HG02763 (cell line): Measurements from ENCODE around the gene N4BP3.
A peak's percentile ranks its signal among the peaks of the same experiment; 100 is the strongest.

Experiments
- ATAC-seq: cut with Tn5 transposase; IDR thresholded peaks from one replicate; pipeline ENCODE4 v1.9.1; 2021; ENCODE audit warnings: mild to moderate bottlenecking, moderate library complexity; ENCODE audit not compliant: unreplicated experiment

The N4BP3 gene

DNA sequence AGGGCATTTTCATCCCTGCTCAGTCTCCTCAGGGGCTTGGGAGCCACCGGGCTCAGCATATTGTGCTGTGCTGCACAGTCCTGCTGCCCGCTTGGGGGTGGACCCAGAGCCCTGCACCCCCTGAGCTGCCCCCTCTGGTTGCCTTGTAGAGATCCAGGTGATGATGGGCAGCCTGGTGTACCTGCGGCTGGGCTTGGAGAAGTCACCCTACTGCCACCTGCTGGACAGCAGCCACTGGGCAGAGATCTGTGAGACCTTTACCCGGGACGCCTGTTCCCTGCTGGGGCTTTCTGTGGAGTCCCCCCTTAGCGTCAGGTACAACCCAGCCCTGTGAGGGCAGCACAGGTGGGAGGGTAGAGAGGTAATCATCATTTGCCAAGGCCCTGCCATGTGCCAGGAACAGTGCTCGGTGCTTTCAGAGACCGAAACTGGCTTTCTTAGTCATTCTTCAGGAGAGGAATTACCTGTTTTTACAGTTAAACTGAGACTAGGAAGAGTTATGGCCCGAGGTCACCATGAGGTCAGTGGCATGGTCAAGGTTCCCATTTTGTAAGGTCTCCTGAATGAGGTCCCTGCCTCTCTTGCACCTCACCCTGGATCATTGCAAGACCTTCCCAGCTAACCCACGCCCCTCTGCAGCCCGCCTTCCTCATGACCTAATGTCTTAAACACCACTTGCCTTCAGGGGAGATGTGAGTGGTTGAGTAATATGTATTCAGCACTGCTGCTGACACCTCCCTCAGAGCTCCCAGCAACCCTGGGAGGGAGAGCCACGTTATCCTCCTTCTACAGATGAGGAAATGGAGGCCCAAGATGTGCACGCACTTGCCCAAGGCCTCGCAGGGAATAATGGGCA, 32.9 kb downstream of the N4BP3 start:
- no peak for ATAC-seq

DNA sequence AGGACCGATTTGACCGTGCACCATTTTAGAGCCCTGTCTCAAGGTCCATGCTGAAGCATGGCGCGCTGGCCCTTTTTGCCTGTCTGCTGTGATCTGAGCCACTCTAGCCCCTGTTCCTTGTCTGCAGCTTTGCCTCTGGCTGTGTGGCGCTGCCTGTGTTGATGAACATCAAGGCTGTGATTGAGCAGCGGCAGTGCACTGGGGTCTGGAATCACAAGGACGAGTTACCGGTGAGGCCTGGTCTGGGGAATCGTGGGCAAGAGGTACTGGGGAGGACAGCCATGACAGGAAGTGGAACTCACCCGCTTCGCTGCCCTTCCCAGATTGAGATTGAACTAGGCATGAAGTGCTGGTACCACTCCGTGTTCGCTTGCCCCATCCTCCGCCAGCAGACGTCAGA, 34.1 kb downstream of the N4BP3 start:
- no peak for ATAC-seq

DNA sequence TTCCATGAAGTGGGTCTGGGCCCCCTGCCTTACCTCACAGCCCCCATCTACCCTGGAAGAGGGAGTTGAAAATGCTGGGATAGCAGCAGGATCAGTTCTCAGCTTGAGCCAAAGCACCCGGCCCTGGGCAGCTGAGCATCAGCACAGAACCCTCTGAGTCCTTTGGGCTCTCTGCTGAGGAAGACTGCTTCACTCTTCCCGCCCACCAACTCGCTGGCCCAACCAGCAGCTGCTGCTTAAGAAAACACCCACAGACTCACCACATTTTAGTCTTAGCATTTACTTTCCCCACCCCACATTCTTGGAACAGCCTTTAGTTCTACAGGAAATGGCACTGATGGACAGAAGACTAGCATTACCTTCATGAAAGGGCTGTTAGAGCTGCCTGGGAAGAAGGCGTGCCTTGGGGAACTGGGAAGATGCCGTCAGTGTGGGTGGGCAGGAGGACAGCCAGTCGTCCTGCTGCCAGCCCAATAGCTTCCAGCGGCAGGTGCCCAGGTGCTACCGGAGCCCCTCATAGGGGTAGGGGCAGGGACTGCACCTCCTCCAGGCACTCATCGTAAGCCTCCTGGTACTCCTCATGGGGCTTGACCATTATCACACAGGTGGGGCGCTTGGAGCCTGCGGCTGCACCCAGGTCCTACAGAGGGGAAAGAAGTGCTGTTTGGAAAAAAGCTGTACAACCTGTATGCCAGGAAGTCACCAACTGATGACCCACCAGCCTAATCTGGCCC, 36.0 kb downstream of the N4BP3 start:
- ATAC-seq, result no peak

- no peak for ATAC-seq
Measured at GRCh38 chr5:178150977-178151734, 37.8 kb downstream of the N4BP3 start.

DNA sequence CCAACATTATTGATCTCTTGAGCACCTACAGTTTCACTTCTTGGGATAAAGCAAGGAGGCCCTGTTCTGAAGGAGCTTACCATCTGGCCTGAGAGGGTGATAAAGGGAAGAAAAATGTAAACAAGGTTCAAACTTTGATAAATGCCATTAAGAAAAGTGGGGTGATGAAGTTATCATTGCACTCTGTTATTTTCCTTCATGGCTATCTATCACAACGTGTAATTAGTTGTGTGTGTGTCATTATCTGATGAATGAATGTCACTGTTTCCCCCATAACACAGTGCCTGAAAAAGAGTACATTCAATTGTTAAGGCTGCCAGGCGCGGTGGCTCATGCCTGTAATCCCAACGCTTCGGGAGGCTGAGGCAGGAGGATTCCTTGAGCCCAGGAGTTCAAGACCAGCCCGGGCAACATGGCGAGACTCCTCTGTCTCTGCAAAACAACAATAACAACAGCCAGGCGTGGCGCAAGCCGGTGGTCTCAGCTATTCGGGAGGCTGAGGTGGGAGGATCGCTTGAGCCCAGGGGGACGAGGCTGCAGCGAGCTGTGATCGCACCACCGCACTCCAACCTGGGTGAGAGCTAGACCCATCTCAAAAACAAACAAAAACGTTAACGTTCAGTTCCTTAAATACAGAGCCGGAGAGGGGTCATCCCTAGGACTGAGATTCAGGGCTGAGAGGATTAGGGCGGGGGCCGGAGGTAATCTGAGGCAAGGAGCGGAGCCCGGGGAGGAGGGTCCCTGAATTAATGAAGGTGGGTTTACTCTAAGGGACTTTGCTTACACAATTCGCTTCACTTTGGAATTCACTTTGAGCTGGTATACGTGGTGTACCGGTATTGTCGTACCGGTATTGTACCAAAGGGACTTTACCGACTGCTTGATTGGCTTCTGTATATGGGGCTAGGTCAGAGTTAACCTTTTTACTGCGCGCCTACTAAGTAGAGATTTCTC, 39.4 kb downstream of the N4BP3 start:
- ATAC-seq, result no peak

DNA sequence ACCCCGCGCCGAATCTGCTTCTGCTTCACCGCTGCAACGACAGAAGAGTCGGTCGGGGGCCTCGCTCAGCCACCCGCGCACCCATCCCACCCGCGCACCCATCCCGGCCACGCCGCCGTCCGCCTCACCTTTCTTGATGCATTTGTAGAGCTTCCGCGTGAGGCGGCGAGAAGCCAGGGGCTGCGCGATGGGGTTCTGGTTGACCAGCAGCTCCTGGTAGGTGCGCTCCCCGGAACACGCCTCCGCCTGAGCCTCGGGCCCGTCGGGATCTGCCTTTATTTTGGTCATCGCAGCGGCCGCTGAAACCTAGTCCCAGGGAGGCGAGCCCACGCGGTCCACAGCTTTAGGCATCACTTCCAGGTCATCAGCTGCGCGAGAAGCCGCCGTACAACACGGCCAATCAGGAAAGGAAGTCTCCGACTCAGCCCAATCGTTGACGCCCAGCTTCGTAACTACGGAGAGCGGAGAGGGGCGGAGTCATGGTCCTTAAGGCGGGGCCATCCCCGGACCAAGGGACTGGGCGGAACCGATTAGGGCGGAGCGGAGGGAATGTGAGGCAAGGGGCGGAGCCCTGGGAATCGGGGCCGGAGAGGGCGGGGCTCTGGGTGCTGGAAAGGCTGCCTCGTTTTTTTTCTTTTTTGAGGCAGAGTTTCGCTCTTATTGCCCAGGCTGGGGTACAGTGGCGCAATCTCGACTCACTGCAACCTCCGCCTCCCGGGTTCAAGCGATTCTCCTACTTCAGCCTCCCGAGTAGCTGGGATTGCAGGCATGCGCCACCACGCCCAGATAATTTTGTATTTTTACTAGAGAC, 40.4 kb downstream of the N4BP3 start, which contains the start of gene NHP2:
NHP2 (minus strand) TSS at position 356 of the 811 bp plus-strand sequence; CDS start at position 288, 68 bp downstream.
- peak; percentile 98 for ATAC-seq

GRCh38 chr5:178155065-178155464, 41.7 kb downstream of the N4BP3 start:
- ATAC-seq, result no peak

DNA sequence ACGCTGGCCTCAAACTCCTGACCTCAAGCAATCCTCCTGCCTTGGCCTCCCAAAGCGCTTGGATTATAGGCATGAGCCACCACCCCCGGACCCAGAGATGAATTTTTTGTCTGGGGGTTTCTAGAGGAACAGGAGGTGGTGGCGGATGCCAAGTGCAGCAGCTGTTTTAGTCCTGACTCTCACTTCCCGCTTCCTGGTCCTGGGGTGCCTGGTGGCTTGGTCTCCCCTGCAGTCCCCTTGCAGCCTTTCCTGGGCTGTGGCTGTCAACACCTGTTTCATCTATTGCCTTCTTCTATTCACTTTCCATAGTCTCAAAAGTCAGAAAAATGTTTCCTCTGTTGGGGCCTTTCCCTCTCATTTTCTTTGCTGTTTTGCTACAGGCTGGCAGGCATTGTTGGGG, 46.8 kb downstream of the N4BP3 start:
- ATAC-seq, result no peak

DNA sequence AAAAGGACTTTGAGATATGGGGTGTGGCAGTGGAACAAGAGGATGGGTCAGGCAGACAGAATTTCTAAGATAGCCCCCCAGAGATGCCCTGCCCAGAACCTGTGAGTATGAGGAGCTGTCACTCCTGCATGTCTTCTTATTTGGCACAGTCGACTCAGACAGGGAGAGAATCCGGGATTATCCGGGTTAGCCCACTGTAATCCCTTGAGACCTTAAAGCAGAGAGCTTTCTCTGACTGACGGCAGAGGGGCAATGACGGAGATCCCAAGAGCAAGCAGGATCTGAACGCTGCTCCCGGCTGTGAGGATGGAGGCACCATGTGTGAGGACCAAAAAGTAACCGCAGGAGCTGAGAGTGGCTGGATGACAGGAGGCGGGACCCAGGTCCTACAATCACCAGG, 49.1 kb downstream of the N4BP3 start:
- ATAC-seq, result no peak

DNA sequence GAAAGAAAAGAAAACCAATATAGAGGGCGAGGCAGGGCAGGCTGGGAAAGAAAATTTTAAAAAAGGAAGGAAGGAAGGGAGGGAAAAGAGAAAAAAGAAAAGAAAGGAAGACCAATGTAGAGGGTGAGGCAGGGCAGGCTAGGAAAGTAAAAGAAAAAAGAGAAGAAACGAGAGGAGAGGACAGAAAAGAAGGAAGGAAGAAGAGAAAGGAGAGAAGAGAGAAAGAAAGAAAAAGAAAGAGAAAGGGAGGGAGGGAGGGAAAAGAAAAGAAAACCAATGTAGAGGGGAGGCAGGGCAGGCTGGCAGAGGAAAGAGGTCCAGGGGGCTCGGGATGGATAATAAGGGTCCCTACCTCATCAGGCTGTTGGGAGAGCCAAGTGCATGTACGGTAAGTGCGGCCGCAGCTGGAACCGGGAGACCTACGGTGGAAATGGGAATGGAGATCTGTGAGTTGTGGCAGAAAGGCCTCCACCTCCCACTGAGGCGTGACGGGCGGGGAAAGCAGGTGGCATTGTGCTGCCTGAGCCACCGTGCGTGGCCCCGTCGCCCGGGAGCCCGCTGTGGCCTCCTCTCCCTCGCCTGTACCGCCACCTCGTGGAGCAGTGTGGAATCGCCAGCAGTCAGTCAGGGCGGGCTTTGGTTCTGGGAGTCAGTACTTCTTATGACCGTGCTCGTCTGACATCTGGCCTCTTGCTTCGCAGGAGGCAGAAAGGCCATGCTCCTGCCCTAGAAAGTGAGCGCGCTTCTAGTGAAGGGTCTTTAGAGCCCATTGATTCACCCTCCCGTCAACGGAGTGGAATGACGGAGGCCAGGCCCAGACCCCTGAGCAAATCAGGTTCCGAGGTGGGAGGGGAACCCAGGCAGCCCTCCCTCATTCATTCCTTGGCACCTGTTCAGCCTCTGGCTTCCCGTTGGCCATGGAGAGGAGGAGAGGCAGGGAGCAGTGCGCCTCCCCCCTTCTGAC, 50.7 kb downstream of the N4BP3 start:
- ATAC-seq, result peak; percentile 93

DNA sequence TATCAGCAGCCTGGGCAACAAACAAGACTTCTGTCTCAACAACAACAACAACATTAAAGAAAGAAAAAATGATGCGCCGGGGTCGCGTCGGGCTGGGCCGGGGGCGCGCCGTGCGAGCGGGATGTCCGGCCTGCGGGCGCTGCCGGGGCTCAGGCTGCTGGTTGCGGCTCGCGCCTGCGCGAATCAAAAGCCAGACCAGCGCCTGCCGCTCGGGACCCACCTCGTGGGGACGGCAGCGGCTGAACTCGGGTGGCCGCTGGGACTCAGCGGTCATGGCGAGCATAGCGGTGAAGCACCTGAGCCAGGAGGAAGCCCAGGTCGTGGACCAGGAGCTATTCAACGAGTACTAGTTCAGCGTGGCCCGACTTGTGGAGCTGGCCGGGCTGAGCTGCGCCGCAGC, 52.2 kb downstream of the N4BP3 start:
- no peak for ATAC-seq

GRCh38 chr5:178170455-178170854, 57.1 kb downstream of the N4BP3 start:
- no peak for ATAC-seq

DNA sequence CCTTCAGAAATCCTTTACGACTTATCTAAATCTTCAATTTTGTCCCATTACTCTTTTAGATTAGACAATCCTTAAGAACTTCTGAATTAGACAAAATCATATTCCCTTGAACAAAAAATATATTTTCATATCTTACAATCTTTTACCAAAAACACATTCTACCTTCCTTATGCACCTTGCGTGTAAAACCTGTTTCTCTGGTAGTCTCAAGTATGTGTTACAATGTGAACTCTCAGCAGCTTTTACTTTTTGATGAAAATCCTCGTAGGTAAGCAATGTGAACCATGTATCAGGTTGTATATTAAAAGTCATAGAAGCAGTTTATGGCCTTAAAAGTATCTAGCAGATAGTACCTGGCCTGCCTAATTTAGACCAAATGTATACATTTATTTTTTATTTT, 61.1 kb downstream of the N4BP3 start:
- ATAC-seq, result no peak
